WTC11 (cell line): ENCODE measurements around the gene MED12L.

Source experiments
- ARID4B ChIP-seq: sonication (generic); formaldehyde crosslinking; IDR thresholded peaks from 2 replicates; pipeline ENCODE4 v1.8.0; 2023; ENCODE audit warnings: missing genetic modification reagents, mild to moderate bottlenecking, borderline replicate concordance
- ATF2 ChIP-seq: sonication (generic); formaldehyde crosslinking; IDR thresholded peaks from 2 replicates; pipeline ENCODE4 v1.8.1; 2022; ENCODE audit warnings: low read depth, missing genetic modification reagents, borderline replicate concordance
- ATF3 ChIP-seq: sonication (generic); formaldehyde crosslinking; conservative IDR thresholded peaks from 2 replicates; pipeline ENCODE4 v1.8.1; 2022; ENCODE audit warnings: mild to moderate bottlenecking, missing genetic modification reagents
- ATF6 ChIP-seq: sonication (generic); formaldehyde crosslinking; IDR thresholded peaks from 2 replicates; pipeline ENCODE4 v1.8.1; 2023; ENCODE audit warnings: mild to moderate bottlenecking, missing genetic modification reagents
- CREM ChIP-seq: sonication (generic); formaldehyde crosslinking; IDR thresholded peaks from 2 replicates; pipeline ENCODE4 v1.8.1; 2022; ENCODE audit warnings: mild to moderate bottlenecking, missing genetic modification reagents, moderate library complexity
- CTCF ChIP-seq: fragments of 200-600 bp; IDR thresholded peaks from 2 replicates; pipeline ENCODE4 v1.8.0; 2022; ENCODE audit warnings: antibody characterized with exemption
- ETV6 ChIP-seq: sonication (generic); formaldehyde crosslinking; IDR thresholded peaks from 2 replicates; pipeline ENCODE4 v1.8.1; 2022; ENCODE audit warnings: mild to moderate bottlenecking, missing genetic modification reagents
- HMGXB4 ChIP-seq: sonication (generic); formaldehyde crosslinking; IDR thresholded peaks from 2 replicates; pipeline ENCODE4 v1.8.1; 2023; ENCODE audit warnings: mild to moderate bottlenecking, moderate library complexity, missing genetic modification reagents
- MAX ChIP-seq: sonication (generic); formaldehyde crosslinking; IDR thresholded peaks from 2 replicates; pipeline ENCODE4 v1.8.0; 2022; ENCODE audit warnings: mild to moderate bottlenecking, missing genetic modification reagents
- SOX15 ChIP-seq: fragments of 250-450 bp; sonication (Bioruptor Pico); IDR thresholded peaks from 2 replicates; pipeline ENCODE4 v1.9.0; 2021; ENCODE audit warnings: mild to moderate bottlenecking
- TEAD1 ChIP-seq: sonication (generic); formaldehyde crosslinking; IDR thresholded peaks from 2 replicates; pipeline ENCODE4 v1.8.0; 2022; ENCODE audit warnings: mild to moderate bottlenecking, missing genetic modification reagents
- TP53 ChIP-seq: sonication (generic); formaldehyde crosslinking; IDR thresholded peaks from 2 replicates; pipeline ENCODE4 v1.8.1; 2023; ENCODE audit warnings: mild to moderate bottlenecking, missing genetic modification reagents
- USF2 ChIP-seq: sonication (generic); formaldehyde crosslinking; IDR thresholded peaks from 2 replicates; pipeline ENCODE4 v1.8.1; 2023; ENCODE audit warnings: mild to moderate bottlenecking, missing genetic modification reagents, moderate library complexity
- ZNF423 ChIP-seq: fragments of 250-450 bp; sonication (Bioruptor Pico); IDR thresholded peaks from 2 replicates; pipeline ENCODE4 v2.1.2; 2022; ENCODE audit warnings: mild to moderate bottlenecking, moderate library complexity

- no peak for TF ChIP-seq ATF3 (CRISPR knock-in tag)
- TF ChIP-seq MAX (CRISPR knock-in tag) = no peak
- TF ChIP-seq CTCF = no peak
- TF ChIP-seq ARID4B (CRISPR knock-in tag) = no peak
- TF ChIP-seq ETV6 (CRISPR knock-in tag) = no peak
- TF ChIP-seq SOX15 (CRISPR knock-in tag) = no peak
- TF ChIP-seq CREM (CRISPR knock-in tag) = no peak
- no peak for TF ChIP-seq TEAD1 (CRISPR knock-in tag)
- TF ChIP-seq ATF2 (CRISPR knock-in tag) = no peak
- TF ChIP-seq TP53 = no peak
- TF ChIP-seq ZNF423 (CRISPR knock-in tag) = no peak
- TF ChIP-seq USF2 (CRISPR knock-in tag) = no peak
- no peak for TF ChIP-seq HMGXB4 (CRISPR knock-in tag)
- TF ChIP-seq ATF6 (CRISPR knock-in tag) = no peak
Measured at GRCh38 chr3:151205482-151205881, 120.0 kb downstream of the MED12L start.
